Ovary (tissue), 3 donors: ENCODE measurements around the gene GAPDH.
"Not testable (repeated sequence)": the region's sequence is repeated elsewhere in the genome, so short reads cannot be mapped to it uniquely, and the experiment has no call there.

Experiments used
- POLR2A ChIP-seq: fragments of 450-650 bp; IDR thresholded peaks from one replicate; pipeline ENCODE4 v1.6.1; 2017; ENCODE audit warnings: antibody characterized with exemption, mild to moderate bottlenecking, moderate library complexity
- TF ChIP-seq, protein P1 (sequence below), 3 donors: fragments of 450-650 bp in 2 of 3; fragments of 200-600 bp in 1 of 3; IDR thresholded peaks; one replicate each; pipeline versions ENCODE4 v1.5.1 to v1.8.0; 2016 to 2022; ENCODE audit warnings: antibody characterized with exemption in 3 of 3, mild to moderate bottlenecking in 1 of 3
- donor health status: DM: no; HTN: no; CAD: no.

DNA sequence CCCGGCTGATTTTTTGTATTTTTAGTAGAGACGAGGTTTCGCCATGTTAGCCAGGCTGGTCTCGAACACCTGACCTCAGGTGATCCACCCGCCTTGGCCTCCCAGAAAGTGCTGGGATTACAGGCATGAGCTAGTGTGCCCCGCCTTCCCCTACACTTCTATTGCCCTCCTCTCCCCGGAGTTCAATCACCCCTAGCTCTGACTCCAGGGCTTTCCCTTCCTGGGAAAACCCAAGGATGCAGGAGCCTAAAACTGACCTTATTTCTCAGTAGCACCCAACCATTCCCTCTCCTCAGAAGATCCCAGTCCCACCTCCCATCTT lies 22.1 kb downstream of the GAPDH start:
- TF ChIP-seq, protein P1, sequence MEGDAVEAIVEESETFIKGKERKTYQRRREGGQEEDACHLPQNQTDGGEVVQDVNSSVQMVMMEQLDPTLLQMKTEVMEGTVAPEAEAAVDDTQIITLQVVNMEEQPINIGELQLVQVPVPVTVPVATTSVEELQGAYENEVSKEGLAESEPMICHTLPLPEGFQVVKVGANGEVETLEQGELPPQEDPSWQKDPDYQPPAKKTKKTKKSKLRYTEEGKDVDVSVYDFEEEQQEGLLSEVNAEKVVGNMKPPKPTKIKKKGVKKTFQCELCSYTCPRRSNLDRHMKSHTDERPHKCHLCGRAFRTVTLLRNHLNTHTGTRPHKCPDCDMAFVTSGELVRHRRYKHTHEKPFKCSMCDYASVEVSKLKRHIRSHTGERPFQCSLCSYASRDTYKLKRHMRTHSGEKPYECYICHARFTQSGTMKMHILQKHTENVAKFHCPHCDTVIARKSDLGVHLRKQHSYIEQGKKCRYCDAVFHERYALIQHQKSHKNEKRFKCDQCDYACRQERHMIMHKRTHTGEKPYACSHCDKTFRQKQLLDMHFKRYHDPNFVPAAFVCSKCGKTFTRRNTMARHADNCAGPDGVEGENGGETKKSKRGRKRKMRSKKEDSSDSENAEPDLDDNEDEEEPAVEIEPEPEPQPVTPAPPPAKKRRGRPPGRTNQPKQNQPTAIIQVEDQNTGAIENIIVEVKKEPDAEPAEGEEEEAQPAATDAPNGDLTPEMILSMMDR (IDR thresholded peaks at IDR 0.05): not testable (repeated sequence)
- TF ChIP-seq POLR2A: not testable (repeated sequence)
